ENCODE results near the gene SIDT2.
A peak's percentile ranks its signal among the peaks of the same experiment; 100 is the strongest.
"Not testable (repeated sequence)": the region's sequence is repeated elsewhere in the genome, so short reads cannot be mapped to it uniquely, and the experiment has no call there.

SIDT2 gene

DNA sequence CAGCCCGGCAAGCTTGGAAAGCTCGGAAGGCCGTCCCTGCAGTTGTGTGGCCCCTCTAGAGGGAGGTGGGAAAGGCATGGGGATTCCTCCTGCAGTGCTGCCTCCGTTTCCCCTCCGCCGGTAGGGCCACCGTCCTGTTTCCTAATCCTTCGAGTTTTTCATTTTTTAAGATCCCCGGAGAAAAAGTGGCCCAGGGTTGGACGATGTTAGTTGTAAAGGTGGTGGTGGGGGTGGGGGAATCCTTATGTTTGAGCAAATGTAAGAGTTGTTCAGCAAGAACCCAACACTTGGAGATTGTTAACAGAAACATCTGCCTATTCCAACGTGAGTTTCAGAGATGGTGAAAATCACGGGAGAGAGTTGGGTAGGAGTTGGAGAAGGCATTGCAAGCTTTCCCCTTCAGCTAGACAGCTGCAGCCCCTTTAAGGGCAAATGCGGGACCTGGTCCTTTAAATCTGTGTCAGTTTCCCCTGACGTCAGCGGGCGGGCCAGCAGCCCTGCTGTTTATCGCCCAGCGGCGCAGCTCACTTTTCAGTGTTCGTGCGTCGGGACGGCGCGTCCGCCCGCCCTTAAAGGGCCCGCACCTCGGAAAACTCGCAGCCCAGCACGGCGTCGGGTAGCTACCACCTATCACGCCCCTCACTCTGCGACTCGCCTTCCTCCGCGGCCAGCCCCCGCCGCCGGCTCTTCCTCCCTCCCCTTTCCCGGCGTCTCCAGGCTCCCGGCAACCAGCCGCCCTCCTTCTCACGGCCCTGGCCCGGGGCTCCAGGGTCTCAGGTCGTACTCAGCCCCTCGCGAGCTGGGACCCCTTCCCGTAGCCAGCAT is at the start of gene SIDT2:
Gene SIDT2, plus strand, starts transcription at position 534 of the 825 bp plus-strand sequence. CDS start 521 bp downstream, outside the sequence.
- peak; percentile 88 to 91 for DNase-seq

- DNase-seq = not testable (repeated sequence)
Observed at GRCh38 chr11:117130396-117130795, 48.1 kb upstream of the SIDT2 start.

- DNase-seq = no peak
Observed at GRCh38 chr11:117130879-117131278, 47.7 kb upstream of the SIDT2 start.

- no peak for DNase-seq
Observed at GRCh38 chr11:117134431-117134830, 44.1 kb upstream of the SIDT2 start.

DNA sequence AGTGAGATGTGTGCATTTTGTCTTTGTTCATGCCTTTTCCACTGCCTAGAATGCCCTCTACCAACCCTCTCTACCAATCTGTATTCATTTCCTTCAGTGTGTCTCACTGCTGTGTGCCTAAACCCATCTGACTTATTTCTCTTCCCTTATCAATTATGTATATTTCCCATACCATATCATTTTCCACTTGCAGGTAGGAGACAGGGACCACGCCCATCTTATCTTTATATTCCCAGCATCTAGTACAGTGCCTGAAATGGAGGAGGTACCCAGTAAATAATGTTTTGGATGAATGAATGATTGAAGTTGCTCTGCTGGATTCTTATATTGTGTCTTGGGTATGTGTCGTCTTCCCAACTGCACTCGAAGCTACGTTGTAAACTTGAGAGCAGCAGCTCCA is 43.6 kb upstream of the SIDT2 start:
- not testable (repeated sequence) for DNase-seq

DNA sequence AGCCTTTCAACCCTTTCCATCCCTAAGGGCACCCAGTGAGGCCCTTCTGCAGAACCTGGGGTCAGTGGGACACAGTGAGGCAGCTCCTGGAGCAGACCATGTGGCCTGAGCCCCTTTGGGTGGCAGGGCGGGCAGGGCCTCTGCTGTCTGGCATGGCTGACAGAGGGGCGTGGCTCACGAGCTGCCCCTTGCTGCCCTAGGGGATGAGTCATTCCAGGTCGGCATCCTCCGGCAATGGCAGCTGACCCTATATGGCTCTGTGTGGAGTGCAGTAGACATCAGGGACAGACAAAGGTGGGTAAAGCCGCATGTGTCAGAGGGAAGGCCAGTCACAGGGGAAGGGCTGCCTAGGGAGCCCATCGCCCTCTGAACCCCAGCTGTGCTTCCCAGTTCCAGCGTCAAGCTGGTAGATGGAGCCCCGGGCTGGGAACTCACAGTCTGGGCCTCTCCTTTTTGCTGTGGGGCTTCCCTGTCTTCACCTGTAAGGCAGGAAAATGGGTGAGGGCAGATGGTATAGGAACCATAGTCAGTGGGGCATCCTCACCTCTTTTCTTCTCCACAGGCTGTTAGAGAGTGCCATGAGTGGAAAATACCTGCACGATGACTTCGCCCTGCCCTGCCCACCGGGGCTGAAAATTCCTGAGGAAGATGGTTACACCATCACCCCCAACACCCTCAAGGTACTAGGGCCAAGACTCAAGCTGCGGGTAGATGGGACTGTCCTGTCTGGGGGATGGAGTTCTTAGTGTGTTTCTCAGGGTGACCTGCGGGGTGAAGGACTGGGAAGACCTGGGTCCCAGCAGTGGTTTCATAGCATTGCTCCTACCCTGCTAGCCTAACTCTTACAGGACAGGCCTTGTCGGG is 41.1 kb upstream of the SIDT2 start:
- not testable (repeated sequence) for DNase-seq

- DNase-seq = peak; percentile 24 to 47
Observed at GRCh38 chr11:117143390-117143789, 35.2 kb upstream of the SIDT2 start.

GRCh38 chr11:117143871-117144476 is 34.6 kb upstream of the SIDT2 start, which contains the start of gene PAFAH1B2:
Gene PAFAH1B2 (plus strand): TSS chr11:117144287. CDS start chr11:117152448, 8,161 bp downstream.
- DNase-seq = peak; percentile 96 to 97

DNA sequence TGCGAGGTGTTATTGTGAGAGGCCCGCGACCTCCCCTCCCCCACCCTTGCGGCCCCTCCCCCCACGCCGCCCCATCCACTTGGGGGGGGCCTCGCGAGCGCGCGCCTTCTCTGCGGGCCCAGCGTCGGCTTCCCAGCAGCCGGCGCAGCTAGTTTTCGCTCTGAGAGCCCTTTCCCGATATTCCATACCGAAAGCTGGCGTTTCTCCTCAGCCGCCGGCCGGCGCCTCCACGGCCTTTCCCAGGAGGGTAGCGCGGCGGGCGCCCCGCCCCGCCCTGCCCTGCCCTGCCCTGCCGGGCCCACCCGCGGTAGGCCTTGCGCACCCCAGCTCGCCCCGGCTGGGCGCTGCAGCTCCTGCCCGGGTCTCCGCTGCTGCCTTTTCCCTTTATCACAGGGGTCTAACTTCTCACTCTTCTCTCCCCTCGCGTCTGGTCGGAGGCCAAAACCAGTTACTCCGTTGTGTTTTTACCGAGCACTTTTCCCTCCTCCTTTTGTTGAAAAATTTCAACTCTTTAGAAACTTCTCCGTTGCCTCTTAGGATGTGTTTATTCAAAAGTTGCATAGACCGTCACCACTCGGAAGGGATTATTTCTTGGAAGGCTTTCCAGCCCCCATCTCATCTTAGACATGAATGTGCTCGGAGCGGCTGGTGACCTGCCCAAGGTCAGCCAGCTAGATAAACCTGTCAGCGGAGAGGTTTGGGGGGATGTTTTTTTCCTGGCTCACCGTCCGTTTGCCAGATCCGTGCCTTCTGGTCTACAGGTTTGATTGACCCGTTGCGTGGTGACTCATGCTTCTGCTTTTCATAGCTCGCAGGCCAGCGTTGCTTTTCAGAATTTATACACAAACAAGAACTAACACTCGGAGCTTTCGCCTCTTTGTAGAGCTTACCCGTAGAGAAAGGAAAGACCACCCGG is 33.8 kb upstream of the SIDT2 start:
- peak; percentile 54 to 57 for DNase-seq

DNA sequence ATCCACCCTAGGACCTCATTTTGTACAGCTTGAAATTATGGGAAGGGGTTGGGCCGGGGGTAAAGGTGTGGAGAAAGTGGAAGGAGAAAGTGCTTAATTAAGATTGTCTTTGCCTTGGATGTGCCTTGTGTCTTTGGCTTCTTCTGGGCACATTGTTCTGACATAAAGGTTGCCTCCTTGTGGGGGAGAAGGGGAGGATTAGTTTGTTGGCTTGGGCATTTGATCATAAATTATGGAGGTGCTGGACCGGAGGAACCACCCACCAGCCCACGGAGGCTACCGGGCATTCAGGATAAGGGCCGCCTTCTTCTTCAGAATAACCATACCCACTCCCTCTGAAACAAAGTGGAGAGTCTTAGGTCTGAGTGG is 33.2 kb upstream of the SIDT2 start:
- no peak for DNase-seq

DNA sequence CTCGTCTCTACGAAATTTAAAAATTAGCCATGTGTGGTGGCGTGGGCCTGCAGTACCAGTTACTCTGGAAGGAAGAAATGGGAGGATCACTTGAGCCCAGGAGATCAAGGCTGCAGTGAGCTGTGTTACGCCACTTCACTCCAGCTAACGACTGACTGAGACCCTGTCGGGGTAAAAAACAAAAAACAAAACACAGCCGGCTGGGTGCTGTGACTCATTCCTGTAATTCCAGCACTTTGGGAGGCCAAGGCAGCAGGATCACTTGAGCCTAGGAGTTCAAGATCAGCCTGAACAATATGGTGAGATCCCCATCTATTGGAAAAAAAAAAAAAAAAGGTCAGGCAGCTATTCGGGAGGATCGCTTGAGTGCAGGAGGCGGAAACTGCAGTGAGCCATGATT is 32.0 kb upstream of the SIDT2 start:
- no peak for DNase-seq

GRCh38 chr11:117152066-117152465 is 26.5 kb upstream of the SIDT2 start:
- DNase-seq = no peak

- DNase-seq = no peak
Observed at GRCh38 chr11:117154468-117154867, 24.1 kb upstream of the SIDT2 start.

- no peak for DNase-seq
Observed at GRCh38 chr11:117157507-117157906, 21.0 kb upstream of the SIDT2 start.

DNA sequence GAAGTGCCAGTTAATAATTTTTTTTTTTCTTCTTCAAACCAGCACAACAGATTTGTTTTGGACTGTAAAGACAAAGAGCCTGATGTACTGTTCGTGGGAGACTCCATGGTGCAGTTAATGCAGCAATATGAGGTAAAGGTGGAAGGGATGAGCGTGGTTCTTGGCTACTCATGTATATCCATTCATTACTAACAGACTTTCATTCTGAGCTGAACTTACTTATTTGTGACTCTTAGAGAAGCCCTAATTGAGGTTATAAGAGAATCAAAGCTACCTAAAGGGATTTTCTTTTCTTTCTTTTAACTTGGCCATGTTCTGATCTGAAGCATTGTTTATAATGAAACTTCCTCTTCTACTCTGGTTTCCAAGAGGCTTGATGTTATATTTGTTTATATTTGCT is 18.7 kb upstream of the SIDT2 start:
- no peak for DNase-seq

- no peak for DNase-seq
Observed at GRCh38 chr11:117160826-117161225, 17.7 kb upstream of the SIDT2 start.

- DNase-seq = no peak
Observed at GRCh38 chr11:117166491-117166890, 12.1 kb upstream of the SIDT2 start.

DNA sequence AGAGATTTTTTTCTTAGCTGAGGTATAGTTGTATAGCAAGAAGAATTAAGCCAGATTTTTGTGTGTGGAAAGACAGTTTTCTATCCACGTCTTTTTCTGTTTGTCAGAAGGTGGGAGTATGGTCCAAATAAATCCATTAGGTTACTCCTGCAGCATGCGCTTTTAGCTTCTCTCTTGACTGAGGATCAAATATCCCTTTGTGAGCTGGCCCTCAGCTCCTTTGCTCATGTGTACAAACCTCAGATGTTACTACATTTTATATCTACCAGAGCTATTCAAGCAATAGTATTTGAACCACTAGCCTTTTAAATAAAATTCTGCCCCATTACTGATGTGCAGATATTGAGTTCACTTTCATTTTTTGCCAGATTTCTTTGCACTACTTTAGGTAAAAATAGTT is 8.8 kb upstream of the SIDT2 start:
- DNase-seq = no peak

DNA sequence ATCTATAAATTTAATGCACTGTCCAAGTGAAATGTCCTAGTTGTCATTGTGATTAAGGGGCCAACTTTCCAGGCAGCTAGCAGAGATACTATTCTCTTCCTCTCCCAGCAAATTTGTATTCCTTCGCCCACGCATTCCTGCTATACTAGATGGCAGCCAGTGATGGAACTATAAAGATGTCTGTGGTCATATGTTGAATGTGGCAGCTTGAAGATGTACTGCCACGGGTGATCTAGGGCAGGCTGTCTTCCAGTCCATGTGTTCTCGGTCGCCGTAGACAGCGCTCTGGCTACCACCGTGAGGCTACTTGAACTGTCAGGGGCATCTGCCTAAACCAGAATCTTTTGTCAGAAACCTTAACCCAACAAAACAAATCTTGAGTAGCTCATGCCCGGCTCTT is 8.3 kb upstream of the SIDT2 start:
- DNase-seq = no peak

DNA sequence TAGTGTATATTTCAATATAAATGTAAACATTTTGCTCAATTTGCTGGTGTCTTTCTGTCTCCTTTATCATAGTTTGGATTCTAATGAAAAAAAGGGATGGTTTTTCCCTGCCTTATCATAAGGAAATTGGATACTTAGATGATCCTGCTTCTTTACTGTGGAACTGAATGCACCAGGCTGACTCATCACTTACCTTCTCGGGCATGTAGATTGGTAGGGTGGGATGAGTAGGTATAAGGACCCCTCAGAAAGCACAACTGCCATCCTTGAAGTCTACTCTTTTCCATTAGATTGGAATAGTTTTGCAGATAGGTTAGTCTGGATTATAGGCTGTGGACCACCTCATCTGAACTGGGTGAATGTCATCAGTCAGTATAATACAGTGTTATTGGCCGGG is 7.5 kb upstream of the SIDT2 start:
- no peak for DNase-seq

DNA sequence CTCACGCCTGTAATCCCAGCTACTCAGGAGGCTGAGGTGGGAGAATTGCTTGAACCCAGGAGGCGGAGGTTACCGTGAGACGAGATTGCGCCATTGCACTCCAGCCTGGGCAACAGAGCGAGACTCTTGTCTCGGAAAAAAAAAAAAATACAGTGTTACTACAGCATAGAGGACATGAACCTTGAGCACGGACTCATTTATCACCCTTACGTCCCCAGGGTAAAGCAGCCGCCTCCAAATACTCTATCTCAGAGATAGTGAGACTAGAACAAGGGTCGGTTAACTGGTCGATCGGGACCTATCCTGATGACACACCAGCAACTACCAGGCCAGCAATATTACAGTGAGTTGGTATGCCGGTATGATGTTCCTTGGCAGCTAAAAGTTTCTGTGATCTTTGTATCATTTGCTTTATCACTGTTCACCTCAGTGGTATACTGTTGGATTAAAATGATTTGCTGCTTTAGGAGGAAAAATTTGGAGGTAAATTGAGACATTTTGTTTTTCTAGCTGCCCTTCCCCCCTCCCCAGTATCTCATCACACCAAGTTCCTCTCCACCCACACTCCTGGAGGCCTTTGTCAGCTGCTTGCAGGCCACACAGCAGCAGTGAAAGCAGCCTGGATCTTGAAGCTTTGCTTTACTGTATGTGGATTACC is 7.0 kb upstream of the SIDT2 start:
- DNase-seq = no peak
